Mesenchymal stem cell (in vitro differentiated cells and primary cell): ENCODE measurements around the gene KRTAP12-4.
"Not testable (repeated sequence)": the region's sequence is repeated elsewhere in the genome, so short reads cannot be mapped to it uniquely, and the experiment has no call there.

Source experiments
- DNase-seq: peaks from one replicate; pipeline ENCODE4 v3.0.0-alpha.2; 2013
- H2AFZ ChIP-seq: one replicate; pipeline ENCODE4 v1.6.1; 2013; ENCODE audit warnings: low read depth, mild to moderate bottlenecking, control low read depth, inconsistent platforms, low read length, moderate library complexity
- H2AK5ac ChIP-seq: 2 replicates; pipeline ENCODE4 v1.6.1; 2013; ENCODE audit warnings: low read length, moderate library complexity, mild to moderate bottlenecking, inconsistent platforms; ENCODE audit not compliant: severe bottlenecking
- H2BK120ac ChIP-seq: one replicate; pipeline ENCODE4 v1.6.1; 2013; ENCODE audit warnings: low read depth, mild to moderate bottlenecking, inconsistent platforms, low read length, moderate library complexity
- H2BK12ac ChIP-seq, 2 experiments: one replicate each; pipeline ENCODE4 v1.6.1; 2013; ENCODE audit warnings: inconsistent platforms in 2 of 2, low read length in 2 of 2, mild to moderate bottlenecking in 2 of 2, moderate library complexity in 2 of 2, control low read depth in 1 of 2
- H2BK15ac ChIP-seq: one replicate; pipeline ENCODE4 v1.6.1; 2013; ENCODE audit warnings: mild to moderate bottlenecking, low read depth, inconsistent platforms; ENCODE audit not compliant: poor library complexity, severe bottlenecking
- H2BK5ac ChIP-seq: 2 replicates; pipeline ENCODE4 v1.6.1; 2013; ENCODE audit warnings: low read depth, mild to moderate bottlenecking, low read length, control low read depth, inconsistent platforms; ENCODE audit not compliant: poor library complexity, severe bottlenecking
- H3K14ac ChIP-seq, 2 experiments: one replicate each; pipeline ENCODE4 v1.6.1; 2013; ENCODE audit warnings: inconsistent platforms in 2 of 2, low read length in 2 of 2, control low read depth in 1 of 2, mild to moderate bottlenecking in 1 of 2, moderate library complexity in 1 of 2
- H3K18ac ChIP-seq, 2 experiments: one replicate each; pipeline ENCODE4 v1.6.1; 2013; ENCODE audit warnings: inconsistent platforms in 2 of 2, low read length in 2 of 2, control low read depth in 1 of 2, low read depth in 1 of 2, mild to moderate bottlenecking in 1 of 2
- H3K23ac ChIP-seq, 2 experiments: one replicate each; pipeline ENCODE4 v1.6.1; 2013; ENCODE audit warnings: inconsistent platforms in 2 of 2, low read length in 2 of 2, mild to moderate bottlenecking in 2 of 2, moderate library complexity in 2 of 2, control low read depth in 1 of 2
- H3K27ac ChIP-seq: 2 replicates; pipeline ENCODE4 v1.5.1; 2013; ENCODE audit warnings: mild to moderate bottlenecking, moderate library complexity, low read length, control low read depth, inconsistent platforms; ENCODE audit not compliant: poor library complexity, severe bottlenecking
- H3K27me3 ChIP-seq, 2 experiments: 2 replicates each; pipeline versions ENCODE4 v1.6.1 to v1.7.0; 2013; ENCODE audit warnings: low read length in 2 of 2, mild to moderate bottlenecking in 2 of 2, moderate library complexity in 2 of 2, control low read depth in 1 of 2, inconsistent platforms in 1 of 2; ENCODE audit not compliant: control insufficient read depth in 1 of 2, insufficient read depth in 1 of 2
- H3K36me3 ChIP-seq, 2 experiments: 2 replicates each; pipeline versions ENCODE4 v1.6.1 to v1.7.0; 2013; ENCODE audit warnings: low read length in 2 of 2, control low read depth in 1 of 2, inconsistent platforms in 1 of 2, low read depth in 1 of 2, mild to moderate bottlenecking in 1 of 2; ENCODE audit not compliant: insufficient read depth in 2 of 2, control insufficient read depth in 1 of 2
- H3K4ac ChIP-seq, 2 experiments: one replicate each; pipeline ENCODE4 v1.6.1; 2013; ENCODE audit warnings: inconsistent platforms in 2 of 2, low read length in 2 of 2, mild to moderate bottlenecking in 2 of 2, moderate library complexity in 2 of 2, control low read depth in 1 of 2, low read depth in 1 of 2
- H3K4me1 ChIP-seq: 2 replicates; pipeline ENCODE4 v1.6.1; 2013; ENCODE audit warnings: low read depth, low read length, control low read depth; ENCODE audit not compliant: control insufficient read depth, insufficient read depth
- H3K4me2 ChIP-seq: 2 replicates; pipeline ENCODE4 v1.6.1; 2013; ENCODE audit warnings: low read length, mild to moderate bottlenecking, inconsistent platforms; ENCODE audit not compliant: poor library complexity, severe bottlenecking
- H3K4me3 ChIP-seq, 2 experiments: 2 replicates each; pipeline versions ENCODE4 v1.5.1 to v1.7.0; 2013; ENCODE audit warnings: low read length in 2 of 2, mild to moderate bottlenecking in 2 of 2, control low read depth in 1 of 2, low read depth in 1 of 2; ENCODE audit not compliant: insufficient read depth in 1 of 2
- H3K79me1 ChIP-seq: replicated peaks from 2 replicates; pipeline ENCODE4 v1.6.1; 2013; ENCODE audit warnings: mild to moderate bottlenecking, control low read depth, low read length, inconsistent platforms; ENCODE audit not compliant: poor library complexity, severe bottlenecking
- H3K9ac ChIP-seq: 2 replicates; pipeline ENCODE4 v1.7.0; 2013; ENCODE audit warnings: mild to moderate bottlenecking, low read length, moderate library complexity
- H3K9me3 ChIP-seq: 2 replicates; pipeline ENCODE4 v1.7.0; 2013; ENCODE audit warnings: mild to moderate bottlenecking, low read length; ENCODE audit not compliant: control insufficient read depth
- H4K8ac ChIP-seq: one replicate; pipeline ENCODE4 v1.6.1; 2013; ENCODE audit warnings: inconsistent platforms, mild to moderate bottlenecking, low read length, moderate library complexity
- H4K91ac ChIP-seq: one replicate; pipeline ENCODE4 v1.6.1; 2013; ENCODE audit warnings: mild to moderate bottlenecking, low read length, inconsistent platforms
- WGBS: methylation state at CpG from one replicate; pipeline ENCODE4 v1.1.7; 2013; ENCODE audit warnings: mixed read lengths; 5-methylcytosine and 5-hydroxymethylcytosine counted together

Gene KRTAP12-4

GRCh38 chr21:44628707-44629391 lies 25.6 kb downstream of the KRTAP12-4 start:
- Histone ChIP-seq H2BK15ac (no peak overlapping the region), H2BK12ac (no peak overlapping the region), H3K9ac (no peak overlapping the region), H3K27ac (no peak overlapping the region), H3K4me1 (no peaks in the 10 kb centered on the region), H2AK5ac (no peak overlapping the region), H3K14ac (no peak overlapping the region), H2AFZ (no peak overlapping the region), H4K91ac (no peak overlapping the region), H2BK120ac (no peak overlapping the region), H3K4me2 (no peak overlapping the region), H3K36me3 (no peaks in the 10 kb centered on the region), H2BK5ac (no peak overlapping the region), H3K4me3 (no peak overlapping the region), H3K79me1 (no peaks in the 10 kb centered on the region), H3K9me3 (peaks cover 44% of the 10 kb centered on the region), H3K4ac (no peak overlapping the region), H3K27me3 (no peaks in the 10 kb centered on the region), H3K18ac (no peak overlapping the region), H4K8ac (no peak overlapping the region), H3K23ac (no peak overlapping the region)
- WGBS = 74% methylated on average over 16 of the region's 18 CpGs
- DNase-seq = no peak

- H3K4me3 ChIP-seq, H2BK5ac ChIP-seq, H2AK5ac ChIP-seq, H2BK15ac ChIP-seq, H3K14ac ChIP-seq, H3K36me3 ChIP-seq, H2AFZ ChIP-seq, H3K4me1 ChIP-seq, H3K27me3 ChIP-seq, DNase-seq, H4K8ac ChIP-seq, H4K91ac ChIP-seq, H3K23ac ChIP-seq, H3K4me2 ChIP-seq, H3K79me1 ChIP-seq, H3K4ac ChIP-seq, H2BK120ac ChIP-seq, H3K9ac ChIP-seq, H2BK12ac ChIP-seq, H3K27ac ChIP-seq, H3K18ac ChIP-seq: not testable (repeated sequence)
- peaks cover 53% of the 10 kb centered on the region for H3K9me3 ChIP-seq
- WGBS = 72% methylated on average over 6 of the region's 15 CpGs
Observed at GRCh38 chr21:44627831-44628233, 26.6 kb downstream of the KRTAP12-4 start.

- not testable (repeated sequence) for H3K14ac ChIP-seq, H2BK120ac ChIP-seq, H3K36me3 ChIP-seq, H3K18ac ChIP-seq, H3K79me1 ChIP-seq, H4K91ac ChIP-seq, H2AK5ac ChIP-seq, H3K4me3 ChIP-seq, H3K9ac ChIP-seq, H3K27ac ChIP-seq, H3K4ac ChIP-seq, H2BK12ac ChIP-seq, H2BK15ac ChIP-seq, H3K4me2 ChIP-seq, H4K8ac ChIP-seq, H3K4me1 ChIP-seq, H2BK5ac ChIP-seq, H3K23ac ChIP-seq, H3K27me3 ChIP-seq, DNase-seq, H2AFZ ChIP-seq
- H3K9me3 ChIP-seq = peaks cover 55% of the 10 kb centered on the region
- 80% methylated on average over 20 of the region's 20 CpGs for WGBS
Observed at GRCh38 chr21:44627181-44627822, 27.2 kb downstream of the KRTAP12-4 start.

- no peaks in the 10 kb centered on the region for H3K27me3 ChIP-seq
- no peak within 1 kb of the TSS for H3K4ac ChIP-seq
- H3K36me3 ChIP-seq = no peaks in the 10 kb centered on the region
- H4K8ac ChIP-seq = no peak within 1 kb of the TSS
- H2BK5ac ChIP-seq = no peak within 1 kb of the TSS
- H3K23ac ChIP-seq = no peak within 1 kb of the TSS
- H3K9ac ChIP-seq = no peak within 1 kb of the TSS
- no peak within 1 kb of the TSS for H2BK120ac ChIP-seq
- DNase-seq = no peak
- no peak within 1 kb of the TSS for H3K27ac ChIP-seq
- H2BK15ac ChIP-seq = no peak within 1 kb of the TSS
- H3K9me3 ChIP-seq = peaks cover 51% of the 10 kb centered on the region
- H2AK5ac ChIP-seq = no peak within 1 kb of the TSS
- no peak within 1 kb of the TSS for H3K18ac ChIP-seq
- no peak within 1 kb of the TSS for H4K91ac ChIP-seq
- H3K4me3 ChIP-seq = no peak within 1 kb of the TSS
- H2BK12ac ChIP-seq = no peak within 1 kb of the TSS
- 68% methylated on average over 7 of the region's 7 CpGs for WGBS
- H2AFZ ChIP-seq = no peak within 1 kb of the TSS
- H3K4me2 ChIP-seq = no peak within 1 kb of the TSS
- no peaks in the 10 kb centered on the region for H3K4me1 ChIP-seq
- no peak within 1 kb of the TSS for H3K14ac ChIP-seq
- no peaks in the 10 kb centered on the region for H3K79me1 ChIP-seq
Observed at GRCh38 chr21:44626673-44627143, 27.8 kb downstream of the KRTAP12-4 start, which contains the start of gene KRTAP10-9. Gene KRTAP10-9, plus strand, starts transcription at chr21:44627093. Its CDS starts 79 bp downstream, at chr21:44627172.
